ENCODE results near the gene HLCS.

HLCS gene

DNA sequence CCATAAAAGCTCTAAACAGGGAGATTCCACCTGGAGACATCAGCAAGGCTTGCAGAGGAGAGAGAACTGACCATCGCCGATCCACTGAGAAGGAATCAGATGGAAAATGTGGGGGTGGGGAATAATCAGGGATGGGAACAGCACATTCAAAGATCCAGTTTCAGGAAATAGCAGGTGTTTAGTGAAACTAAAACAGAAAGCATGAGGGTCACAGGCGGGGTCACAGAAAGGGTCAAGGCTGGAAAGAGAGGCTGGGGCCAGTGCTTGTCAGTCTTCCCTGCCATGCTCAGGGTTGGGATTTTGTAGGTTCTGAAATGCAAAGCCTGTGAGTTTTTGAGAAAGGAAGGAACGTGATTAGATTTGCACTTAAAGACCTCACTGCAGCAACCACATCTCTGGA, 103.2 kb downstream of the HLCS start:
- POLR2A ChIA-PET = no interaction called here
- CTCF ChIA-PET = no interaction called here
- no peak for DNase-seq (ENCODE audit: extremely low spot score)
- TF ChIP-seq, protein P1, sequence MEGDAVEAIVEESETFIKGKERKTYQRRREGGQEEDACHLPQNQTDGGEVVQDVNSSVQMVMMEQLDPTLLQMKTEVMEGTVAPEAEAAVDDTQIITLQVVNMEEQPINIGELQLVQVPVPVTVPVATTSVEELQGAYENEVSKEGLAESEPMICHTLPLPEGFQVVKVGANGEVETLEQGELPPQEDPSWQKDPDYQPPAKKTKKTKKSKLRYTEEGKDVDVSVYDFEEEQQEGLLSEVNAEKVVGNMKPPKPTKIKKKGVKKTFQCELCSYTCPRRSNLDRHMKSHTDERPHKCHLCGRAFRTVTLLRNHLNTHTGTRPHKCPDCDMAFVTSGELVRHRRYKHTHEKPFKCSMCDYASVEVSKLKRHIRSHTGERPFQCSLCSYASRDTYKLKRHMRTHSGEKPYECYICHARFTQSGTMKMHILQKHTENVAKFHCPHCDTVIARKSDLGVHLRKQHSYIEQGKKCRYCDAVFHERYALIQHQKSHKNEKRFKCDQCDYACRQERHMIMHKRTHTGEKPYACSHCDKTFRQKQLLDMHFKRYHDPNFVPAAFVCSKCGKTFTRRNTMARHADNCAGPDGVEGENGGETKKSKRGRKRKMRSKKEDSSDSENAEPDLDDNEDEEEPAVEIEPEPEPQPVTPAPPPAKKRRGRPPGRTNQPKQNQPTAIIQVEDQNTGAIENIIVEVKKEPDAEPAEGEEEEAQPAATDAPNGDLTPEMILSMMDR (IDR thresholded peaks at IDR 0.05; ENCODE audit: control extremely low read depth, extremely low read depth, low read depth, missing control alignments) = no peak

DNA sequence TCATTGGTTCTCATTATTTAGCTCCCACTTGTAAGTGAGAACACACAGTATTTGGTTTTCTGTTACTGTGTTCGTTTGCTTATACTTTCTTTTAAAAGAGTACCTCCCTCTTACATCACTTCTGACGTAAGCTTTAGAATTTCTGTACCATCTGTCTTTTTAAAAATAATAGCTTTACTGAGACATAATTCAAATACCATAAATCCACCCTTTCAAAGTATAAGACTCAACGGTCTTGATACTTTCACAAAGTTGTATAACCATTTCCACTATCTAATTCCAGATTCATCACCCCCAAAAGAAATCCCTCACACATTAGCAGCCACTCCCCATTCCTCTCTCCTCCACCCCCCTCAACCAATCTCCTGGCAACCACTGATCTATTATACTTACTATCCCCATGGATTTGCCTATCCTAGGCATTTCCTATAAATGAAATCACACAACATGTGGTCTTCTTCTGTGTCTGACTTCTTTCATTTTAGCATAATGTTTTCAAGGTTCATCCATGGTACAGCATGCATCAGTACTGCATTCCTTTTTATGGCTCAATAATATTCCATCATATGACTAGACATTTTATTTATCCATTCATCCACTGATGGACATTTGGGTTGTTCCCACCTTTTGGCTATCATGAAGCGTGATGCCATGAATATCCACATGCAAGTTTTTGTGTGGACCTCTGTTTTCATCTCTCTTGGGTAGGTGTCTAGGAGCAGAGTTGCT, 104.7 kb downstream of the HLCS start:
- POLR2A ChIA-PET = no interaction called here
- TF ChIP-seq, protein P1 (IDR thresholded peaks at IDR 0.05; ENCODE audit: control extremely low read depth, extremely low read depth, low read depth, missing control alignments) = no peak
- CTCF ChIA-PET = no interaction called here
- DNase-seq (ENCODE audit: extremely low spot score) = no peak

DNA sequence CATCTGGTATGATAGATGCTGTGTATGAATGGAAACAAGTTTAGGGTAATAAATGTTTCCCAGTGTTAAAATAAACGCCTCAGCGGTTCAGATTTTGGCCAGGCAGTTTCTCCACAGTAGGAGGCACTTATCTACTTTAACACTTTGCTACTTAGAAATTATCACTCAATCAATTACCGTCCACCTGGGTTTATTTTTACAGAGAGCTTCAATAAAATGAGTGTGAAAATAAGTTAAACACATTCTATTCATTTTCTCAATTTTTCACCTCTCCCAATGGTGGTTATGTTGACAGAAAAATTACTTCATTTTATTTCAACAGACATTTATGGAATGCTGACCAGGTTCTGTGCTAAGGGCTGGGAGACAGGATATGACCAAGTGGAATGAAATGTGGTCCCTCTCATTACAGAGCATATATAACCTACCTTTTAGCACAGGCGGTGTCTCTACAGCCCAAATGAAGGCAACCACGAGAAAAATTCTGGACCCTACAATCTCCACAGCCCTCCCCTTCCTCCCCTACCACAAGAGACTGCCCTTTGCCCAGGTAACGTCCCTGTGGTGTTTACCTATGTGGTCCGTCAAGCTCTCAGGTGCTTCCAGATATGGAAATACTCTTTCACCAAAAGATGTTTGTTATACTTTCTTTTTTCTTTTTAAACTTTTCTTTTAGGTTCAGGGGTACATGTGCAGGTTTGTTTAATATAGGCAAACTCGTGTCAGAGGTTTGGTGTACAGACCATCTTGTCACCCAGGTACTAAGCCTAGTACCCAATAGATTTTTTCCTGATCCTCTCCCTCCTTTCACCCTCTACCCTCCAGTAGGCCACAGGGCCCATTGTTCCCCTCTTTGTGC, 105.5 kb downstream of the HLCS start:
- ChIA-PET CTCF (no interaction called here), POLR2A (no interaction called here)
- TF ChIP-seq, protein P1 (IDR thresholded peaks at IDR 0.05; ENCODE audit: control extremely low read depth, extremely low read depth, low read depth, missing control alignments) = no peak
- DNase-seq (ENCODE audit: extremely low spot score) = no peak

DNA sequence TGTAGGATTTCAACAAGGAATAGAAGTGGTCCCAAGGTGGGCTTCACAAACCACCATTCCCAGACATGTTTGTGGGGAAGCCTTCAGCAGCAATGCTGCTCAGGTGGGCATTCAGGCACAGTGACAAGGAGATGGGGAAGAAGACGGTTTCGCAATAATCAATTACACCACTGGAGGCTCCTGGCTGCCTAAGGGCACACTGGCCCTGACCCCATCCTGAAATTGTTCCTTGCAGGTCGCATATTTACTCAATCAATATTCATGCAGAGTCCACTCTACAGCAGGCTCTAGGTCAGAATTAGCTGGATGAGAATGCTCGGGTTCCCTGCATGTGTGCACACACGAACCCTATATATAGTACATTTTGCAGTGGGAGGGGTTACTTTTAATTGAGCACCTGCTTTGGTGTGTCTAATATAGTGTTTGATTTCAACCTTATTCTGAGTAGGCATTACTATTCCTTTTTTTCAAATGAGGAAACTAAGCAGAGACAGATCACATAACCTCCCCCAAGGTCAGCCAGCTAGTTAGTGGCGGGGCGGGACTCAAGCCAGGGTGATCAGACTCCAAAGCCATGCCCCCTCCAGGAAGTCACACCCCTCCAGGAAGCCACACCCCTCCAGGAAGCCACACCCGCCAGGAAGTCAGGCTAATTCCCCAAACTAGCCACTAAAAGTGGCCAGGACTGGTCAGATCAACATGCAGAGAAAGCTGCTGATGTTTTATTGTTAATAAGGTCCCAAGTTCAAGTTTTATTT, 106.5 kb downstream of the HLCS start:
- ChIA-PET POLR2A (no interaction called here), CTCF (no interaction called here)
- TF ChIP-seq, protein P1 (IDR thresholded peaks at IDR 0.05; ENCODE audit: control extremely low read depth, extremely low read depth, low read depth, missing control alignments) = no peak
- DNase-seq (ENCODE audit: extremely low spot score) = peak; percentile 41

DNA sequence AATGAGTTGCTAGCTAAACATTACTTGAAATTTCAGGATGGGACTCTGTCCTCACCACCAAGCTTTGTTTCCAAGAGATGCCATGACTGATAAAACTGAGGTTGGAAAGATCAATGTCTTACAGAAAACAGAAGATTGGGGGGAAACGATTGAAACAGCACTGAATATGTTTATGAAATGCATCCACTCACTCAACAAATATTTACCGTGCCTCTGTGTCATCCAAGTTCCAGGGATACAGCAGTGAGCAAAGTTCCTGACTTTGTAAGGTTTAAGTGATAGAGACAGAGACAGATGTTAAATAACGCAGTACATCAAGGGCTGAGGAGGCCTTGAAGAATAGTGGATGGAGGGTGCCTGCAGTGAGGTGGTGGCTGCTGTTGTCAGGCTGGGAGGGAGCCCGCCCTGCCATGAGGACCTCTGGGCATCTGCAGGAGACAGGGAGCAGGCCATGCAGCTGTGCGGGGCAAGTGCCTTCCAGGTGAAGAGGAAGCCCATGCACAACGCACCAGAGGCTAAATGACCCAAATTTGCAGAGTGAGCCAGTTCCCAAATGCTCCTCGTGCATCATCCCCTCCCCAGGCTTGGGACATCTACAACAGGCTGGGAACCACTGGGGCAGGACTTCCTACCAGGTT, 108.0 kb downstream of the HLCS start:
- CTCF ChIA-PET = interaction anchor here (1.7 kb wide), 1 partner anchor 10 kb away, joined by 11 read pairs; no protein-coding TSS in a partner anchor
- DNase-seq (ENCODE audit: extremely low spot score) = no peak
- TF ChIP-seq, protein P1 (IDR thresholded peaks at IDR 0.05; ENCODE audit: control extremely low read depth, extremely low read depth, low read depth, missing control alignments) = no peak
- POLR2A ChIA-PET = no interaction called here

DNA sequence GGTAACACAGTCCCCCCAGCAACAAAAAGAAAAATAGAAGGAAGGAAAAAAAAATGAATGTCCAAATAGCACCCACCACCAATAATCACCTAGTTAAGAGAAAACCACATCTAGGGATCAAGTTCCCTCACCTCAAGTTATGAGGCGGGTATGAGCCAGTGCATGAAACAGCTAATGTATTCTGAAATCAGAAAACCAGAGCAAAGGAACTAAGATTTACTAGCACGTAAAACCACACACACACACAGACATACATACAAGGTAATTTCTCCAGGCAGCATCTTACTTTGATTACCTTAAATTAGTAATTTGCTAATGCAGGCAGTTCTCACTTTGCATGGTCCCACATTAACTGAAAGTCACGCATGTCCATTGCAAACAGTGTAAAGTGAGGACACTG, 109.8 kb downstream of the HLCS start:
- TF ChIP-seq, protein P1 (IDR thresholded peaks at IDR 0.05; ENCODE audit: control extremely low read depth, extremely low read depth, low read depth, missing control alignments) = no peak
- DNase-seq (ENCODE audit: extremely low spot score) = no peak
- POLR2A ChIA-PET = no interaction called here
- CTCF ChIA-PET = no interaction called here

Measured in GM10248 (cell line).